Stomach smooth muscle (tissue), 2 donors: ENCODE data around the gene REST.

Source experiments
- H3K27ac ChIP-seq: one replicate; pipeline ENCODE4 v1.7.0; 2013; ENCODE audit warnings: mild to moderate bottlenecking, low read length, inconsistent platforms
- H3K27me3 ChIP-seq, 2 donors: one replicate each; pipeline ENCODE4 v1.7.0; 2013; ENCODE audit warnings: low read length in 2 of 2; ENCODE audit not compliant: insufficient read depth in 2 of 2, control insufficient read depth in 1 of 2
- H3K36me3 ChIP-seq, 2 donors: one replicate each; pipeline ENCODE4 v1.7.0; 2013; ENCODE audit warnings: low read length in 2 of 2; ENCODE audit not compliant: control insufficient read depth in 2 of 2, insufficient read depth in 2 of 2
- H3K4me1 ChIP-seq: one replicate; pipeline ENCODE4 v1.7.0; 2013; ENCODE audit warnings: low read length; ENCODE audit not compliant: control insufficient read depth, insufficient read depth
- H3K4me3 ChIP-seq, 2 donors: one replicate each; pipeline ENCODE4 v1.7.0; 2013; ENCODE audit warnings: low read length in 2 of 2
- H3K9ac ChIP-seq, 2 donors: one replicate each; pipeline ENCODE4 v1.7.0; 2013; ENCODE audit warnings: low read length in 2 of 2, mild to moderate bottlenecking in 1 of 2
- H3K9me3 ChIP-seq, 2 donors: one replicate each; pipeline ENCODE4 v1.7.0; 2013; ENCODE audit warnings: low read length in 2 of 2; ENCODE audit not compliant: control insufficient read depth in 2 of 2
- donor health status: healthy.
- donor health status: Pancreatic carcinoma.

REST gene

DNA sequence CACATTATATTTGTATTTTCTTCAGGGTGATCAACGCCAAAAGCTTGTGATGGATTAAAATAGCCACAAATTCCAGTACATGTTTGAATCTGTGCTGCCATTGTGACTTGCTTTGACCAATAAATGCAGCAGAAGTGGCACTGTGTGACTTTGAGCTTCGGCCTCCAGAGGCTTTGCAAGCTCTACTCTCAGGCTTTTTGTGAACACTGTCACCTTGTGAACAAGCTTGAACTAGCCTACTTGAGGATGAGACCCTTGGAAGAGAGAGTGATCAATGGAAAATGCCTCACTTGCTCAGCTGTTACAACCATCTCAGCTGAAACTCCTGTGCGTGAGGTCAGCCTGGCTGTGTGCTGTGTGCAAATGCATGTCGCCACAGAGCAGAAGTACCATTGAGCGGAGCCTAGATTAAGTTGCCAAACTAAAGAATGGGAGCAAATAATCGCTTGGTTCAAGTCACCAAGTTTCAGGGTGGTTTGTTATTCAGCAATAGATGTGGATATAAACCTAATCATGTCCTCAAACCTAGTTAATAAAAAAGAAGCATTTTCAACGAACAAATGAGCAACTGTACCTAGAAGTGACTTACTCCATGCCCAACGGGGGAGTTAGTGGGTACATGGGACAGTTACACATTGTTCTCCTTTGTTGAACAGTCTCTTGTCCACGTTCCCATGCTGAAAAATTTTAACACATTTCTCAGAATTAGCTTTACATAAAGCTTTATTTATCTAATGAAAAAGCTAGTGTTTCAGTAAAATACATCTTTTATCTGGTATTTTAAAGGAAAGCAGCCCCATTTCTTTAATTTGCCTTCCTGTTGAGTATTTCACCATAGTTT is 46.2 kb downstream of the REST start:
- Histone ChIP-seq H3K9ac (no peak overlapping the region), H3K4me1 (no peaks in the 10 kb centered on the region), H3K27ac (no peak overlapping the region), H3K4me3 (no peak overlapping the region), H3K9me3 (no peaks in the 10 kb centered on the region), H3K27me3 (no peaks in the 10 kb centered on the region), H3K36me3 (no peaks in the 10 kb centered on the region)

DNA sequence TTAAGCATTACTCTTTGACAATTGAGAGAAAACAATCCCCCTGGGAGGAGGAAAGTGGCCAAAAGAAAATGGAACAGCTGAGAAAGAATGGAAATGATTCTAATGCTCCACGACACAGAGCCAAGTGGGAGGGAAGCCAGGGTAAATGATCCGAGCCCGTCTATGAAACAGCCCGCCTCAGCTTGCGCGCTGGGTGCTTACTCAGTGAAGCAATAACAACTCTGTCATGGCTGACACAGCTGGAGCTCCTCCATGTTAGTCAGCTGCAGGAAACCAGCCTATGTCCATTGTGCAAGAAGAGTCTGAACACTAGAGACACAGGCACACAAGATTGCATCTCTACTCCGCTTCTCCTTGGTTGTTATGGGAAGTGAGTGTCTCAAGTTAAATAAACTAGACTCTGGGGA is 50.4 kb downstream of the REST start:
- H3K9ac ChIP-seq: peak overlapping the region in 1 of 2 donors; percentile 35
- peak overlapping the region in 1 of 2 donors; percentile 50 for H3K4me3 ChIP-seq
- no peaks in the 10 kb centered on the region for H3K4me1 ChIP-seq
- H3K36me3 ChIP-seq: peaks cover 3 to 4% of the 10 kb centered on the region in 2 donors
- no peaks in the 10 kb centered on the region for H3K27me3 ChIP-seq
- no peaks in the 10 kb centered on the region for H3K9me3 ChIP-seq
- H3K27ac ChIP-seq: no peak overlapping the region

DNA sequence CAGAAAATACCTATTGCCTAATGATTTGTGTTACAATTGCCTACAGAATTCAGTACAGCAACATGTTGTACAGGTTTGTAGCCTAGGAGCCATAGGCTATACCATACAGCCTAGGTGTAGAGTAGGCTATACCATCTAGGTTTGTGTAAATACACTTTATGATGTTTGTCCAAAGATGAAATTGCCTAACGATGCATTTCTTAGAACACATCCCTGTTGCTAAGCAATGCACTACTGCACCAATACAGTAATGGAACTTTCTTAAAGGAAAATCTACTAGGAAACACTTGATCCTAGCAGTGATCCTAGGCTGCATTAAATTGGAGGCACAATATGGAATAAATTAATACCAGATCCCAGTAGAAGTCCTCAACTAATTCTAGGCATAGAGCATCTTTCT is 51.4 kb downstream of the REST start:
- Histone ChIP-seq H3K4me3 (no peak overlapping the region), H3K9ac (no peak overlapping the region), H3K27me3 (no peaks in the 10 kb centered on the region), H3K9me3 (no peaks in the 10 kb centered on the region), H3K27ac (no peak overlapping the region), H3K4me1 (no peaks in the 10 kb centered on the region), H3K36me3 (peaks cover 4 to 7% of the 10 kb centered on the region in 2 donors)

DNA sequence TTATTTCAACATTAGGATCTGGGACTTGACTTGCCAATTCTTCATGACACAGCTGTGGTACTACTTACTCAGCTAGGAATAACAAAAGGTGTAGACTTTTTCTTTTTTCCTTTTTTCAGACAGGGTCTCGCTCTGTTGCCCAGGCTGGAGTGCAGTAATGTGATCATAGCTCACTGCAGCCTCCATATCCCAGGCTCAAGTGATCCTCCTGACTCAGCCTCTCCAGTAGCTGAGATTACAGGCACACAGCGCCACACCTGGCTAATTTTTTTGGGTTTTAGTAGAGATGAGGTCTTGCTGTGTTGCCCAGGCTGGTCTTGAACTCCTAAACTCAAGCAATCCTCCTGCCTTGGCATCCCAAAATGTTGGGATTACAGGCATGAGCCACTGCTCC is 53.4 kb downstream of the REST start:
- Histone ChIP-seq H3K4me1 (no peaks in the 10 kb centered on the region), H3K9me3 (no peaks in the 10 kb centered on the region), H3K9ac (no peak overlapping the region), H3K27ac (no peak overlapping the region), H3K4me3 (no peak overlapping the region), H3K36me3 (peaks cover 7 to 10% of the 10 kb centered on the region in 2 donors), H3K27me3 (no peaks in the 10 kb centered on the region)

DNA sequence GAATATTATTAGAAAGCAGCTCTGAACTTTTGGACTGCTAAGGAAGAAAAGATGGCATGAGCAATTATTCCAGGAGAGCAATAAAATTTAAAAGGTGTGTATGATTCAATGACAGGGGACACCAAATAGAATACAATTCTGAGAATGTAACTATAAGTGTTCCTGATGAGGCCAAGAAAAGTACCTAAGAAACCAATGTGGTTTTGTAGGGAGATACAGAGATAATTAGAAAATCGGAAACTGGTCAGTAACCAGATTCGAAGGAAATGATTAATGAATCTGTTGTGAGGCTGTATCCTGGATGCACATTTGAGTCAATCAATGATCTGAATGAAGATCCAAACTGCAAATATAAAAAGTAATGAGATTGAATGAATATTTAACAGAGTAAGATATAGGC is 63.7 kb downstream of the REST start:
- no peak overlapping the region for H3K9ac ChIP-seq
- no peaks in the 10 kb centered on the region for H3K27me3 ChIP-seq
- no peak overlapping the region for H3K4me3 ChIP-seq
- H3K4me1 ChIP-seq: peaks cover 9% of the 10 kb centered on the region
- no peaks in the 10 kb centered on the region for H3K9me3 ChIP-seq
- no peak overlapping the region for H3K27ac ChIP-seq
- H3K36me3 ChIP-seq: peaks cover 29 to 33% of the 10 kb centered on the region in 2 donors

DNA sequence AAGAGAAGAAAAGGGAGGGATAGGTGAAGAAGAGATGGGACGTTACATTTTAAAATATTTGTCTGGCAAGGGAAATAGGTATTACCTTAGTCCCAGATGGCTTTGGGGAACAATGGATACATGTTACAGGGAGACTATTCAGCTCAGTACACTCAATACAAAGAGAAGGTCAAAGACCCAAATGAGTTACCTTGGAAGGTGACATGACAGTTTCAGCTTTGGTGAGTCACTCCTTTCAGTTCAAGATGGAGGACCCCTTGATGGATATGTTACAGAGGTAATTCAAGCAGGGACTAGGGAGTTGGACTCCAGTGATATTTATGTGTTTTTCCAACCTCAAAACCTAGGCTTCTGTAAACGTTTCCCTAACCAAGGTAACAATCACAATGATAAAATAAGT is 64.7 kb downstream of the REST start:
- Histone ChIP-seq H3K36me3 (peaks cover 28 to 30% of the 10 kb centered on the region in 2 donors), H3K27me3 (no peaks in the 10 kb centered on the region), H3K27ac (no peak overlapping the region), H3K4me1 (peaks cover 13% of the 10 kb centered on the region), H3K9me3 (no peaks in the 10 kb centered on the region), H3K9ac (no peak overlapping the region), H3K4me3 (no peak overlapping the region)

DNA sequence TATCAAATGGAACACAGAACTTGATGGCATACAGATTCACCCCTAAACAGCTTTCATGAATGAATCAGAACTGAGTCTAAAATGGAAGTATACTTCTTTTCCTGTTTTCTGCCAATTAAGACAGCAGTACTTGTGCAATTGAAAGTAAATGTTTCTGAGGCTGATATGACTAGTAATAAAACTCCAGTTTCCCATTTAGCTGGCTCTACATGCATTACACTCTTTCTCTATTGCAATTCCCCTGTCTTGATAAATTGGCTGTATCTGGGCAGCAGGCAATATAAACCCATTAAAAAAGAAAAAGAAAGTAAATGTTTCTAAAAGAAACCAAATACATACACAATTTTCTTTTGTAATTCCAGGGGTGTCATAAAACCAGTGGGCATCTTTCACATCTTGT is 65.1 kb downstream of the REST start:
- H3K9ac ChIP-seq: no peak overlapping the region
- peaks cover 24 to 29% of the 10 kb centered on the region in 2 donors for H3K36me3 ChIP-seq
- no peaks in the 10 kb centered on the region for H3K9me3 ChIP-seq
- H3K4me1 ChIP-seq: peaks cover 13% of the 10 kb centered on the region
- no peaks in the 10 kb centered on the region for H3K27me3 ChIP-seq
- H3K4me3 ChIP-seq: no peak overlapping the region
- H3K27ac ChIP-seq: no peak overlapping the region

DNA sequence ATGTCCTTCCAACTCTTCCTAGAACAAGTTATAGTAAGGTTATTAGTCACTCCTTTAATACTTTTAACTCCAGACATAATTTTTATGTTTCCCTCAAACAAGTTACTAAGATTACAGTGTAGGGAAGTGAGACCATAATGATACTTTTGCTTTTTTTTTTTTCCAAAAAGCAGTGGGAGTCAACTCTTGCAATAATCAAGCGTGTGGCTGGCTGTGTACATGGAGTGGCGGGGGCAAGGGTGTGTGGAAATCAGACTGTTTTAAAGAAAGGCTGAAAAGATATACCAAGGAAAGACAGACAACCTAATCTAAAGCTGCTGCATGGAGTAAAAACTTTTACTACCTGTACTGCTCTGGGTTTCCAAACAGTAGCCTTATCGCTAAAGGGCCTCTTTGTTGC is 65.6 kb downstream of the REST start:
- Histone ChIP-seq H3K9me3 (no peaks in the 10 kb centered on the region), H3K9ac (no peak overlapping the region), H3K4me3 (no peak overlapping the region), H3K27me3 (no peaks in the 10 kb centered on the region), H3K4me1 (peaks cover 13% of the 10 kb centered on the region), H3K36me3 (peaks cover 24 to 29% of the 10 kb centered on the region in 2 donors), H3K27ac (no peak overlapping the region)

DNA sequence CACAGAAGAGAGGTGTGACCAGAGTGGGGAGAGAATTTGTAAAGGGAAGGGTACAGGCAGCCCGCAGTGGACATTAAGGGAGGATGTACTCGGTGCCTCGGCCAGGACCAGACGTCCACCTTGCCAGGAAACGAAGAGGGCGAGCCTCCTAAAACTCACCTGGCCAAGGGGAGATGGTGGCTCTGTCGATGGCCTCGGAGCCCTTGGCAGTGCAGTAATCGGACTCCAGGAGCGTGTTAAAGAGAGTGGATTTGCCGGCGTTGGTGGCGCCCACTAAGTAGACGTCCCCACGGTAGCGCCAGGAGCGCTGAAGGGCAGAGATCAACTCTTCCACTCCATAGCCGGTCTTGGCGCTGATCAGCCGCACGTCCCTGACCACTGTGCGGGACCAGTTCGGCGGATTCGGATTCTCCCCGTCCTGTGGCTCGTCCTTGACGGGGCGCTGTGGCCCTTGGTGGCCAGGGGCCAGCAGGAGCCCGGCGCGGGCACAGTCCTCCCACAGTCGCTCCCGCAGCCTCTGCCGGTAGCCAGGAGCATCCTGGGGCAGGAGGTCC is 68.7 kb downstream of the REST start:
- H3K4me1 ChIP-seq: peaks cover 18% of the 10 kb centered on the region

DNA sequence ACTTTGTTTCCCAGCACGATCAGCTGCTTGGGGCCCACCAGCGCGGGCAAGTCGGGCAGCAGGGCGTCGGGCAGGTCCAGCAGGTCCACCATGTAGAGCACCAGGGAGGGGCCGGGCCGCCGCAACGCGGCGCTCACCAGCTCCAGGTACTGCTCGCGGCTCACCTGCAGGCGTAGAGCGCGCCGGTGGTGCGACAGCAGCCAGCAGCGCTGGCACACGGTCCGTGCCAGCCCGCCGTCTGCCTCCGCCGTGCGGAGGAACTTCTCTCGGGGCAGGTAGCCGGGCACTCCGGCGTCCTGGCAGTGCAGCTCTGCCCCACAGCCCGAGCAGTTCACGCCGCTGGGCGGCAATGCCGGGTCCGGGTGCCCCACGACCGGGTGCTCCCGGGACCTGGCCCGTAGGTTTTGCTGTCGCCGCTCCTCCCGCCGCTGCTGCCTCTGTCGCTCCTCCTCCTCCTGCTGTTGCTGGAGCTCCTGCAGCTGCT is 69.2 kb downstream of the REST start:
- peak overlapping the region; percentile 95 to 99 for H3K4me3 ChIP-seq
- peaks cover 18 to 20% of the 10 kb centered on the region in 2 donors for H3K36me3 ChIP-seq
- no peaks in the 10 kb centered on the region for H3K27me3 ChIP-seq
- H3K27ac ChIP-seq: peak overlapping the region; percentile 81
- H3K9ac ChIP-seq: peak overlapping the region; percentile 82 to 88
- H3K4me1 ChIP-seq: peaks cover 18% of the 10 kb centered on the region
- H3K9me3 ChIP-seq: no peaks in the 10 kb centered on the region

More for the DNA sequence above, 68.7 kb downstream of the REST start:
- Histone ChIP-seq H3K36me3 (peaks cover 20 to 21% of the 10 kb centered on the region in 2 donors), H3K4me3 (peak overlapping the region; percentile 95 to 99), H3K27me3 (no peaks in the 10 kb centered on the region), H3K27ac (no peak overlapping the region), H3K9ac (peak overlapping the region; percentile 82 to 88), H3K9me3 (no peaks in the 10 kb centered on the region)
